Neural cell (in vitro differentiated cells): Measurements from ENCODE around the gene RAD51B. TPM values are rescaled to one million over a fixed set of nuclear protein-coding genes. Genes with fewer than 3 reads are reported as not detected.

Experiments used
- H2AFZ ChIP-seq: fragments of 200-600, 300-800 bp; sonication (generic), shearing (Covaris generic); 2 replicates; pipeline ENCODE4 v1.6.0; 2014; ENCODE audit warnings: low read depth, mild to moderate bottlenecking, antibody characterized with exemption, low read length, moderate library complexity
- H3F3A ChIP-seq: fragments of 200-600 bp; shearing (Covaris generic); 2 replicates; pipeline ENCODE4 v1.6.1; 2016; ENCODE audit warnings: mild to moderate bottlenecking, moderate library complexity, mixed read lengths, antibody characterized with exemption, low read length; ENCODE audit not compliant: insufficient read depth, poor library complexity, severe bottlenecking
- H3K27ac ChIP-seq: fragments of 200-600, 300-800 bp; sonication (generic), shearing (Covaris generic); 2 replicates; pipeline ENCODE4 v1.5.1; 2014; ENCODE audit warnings: mild to moderate bottlenecking, low read length, moderate library complexity
- H3K27me3 ChIP-seq: fragments of 300-800, 200-600 bp; sonication (generic), shearing (Covaris generic); 2 replicates; pipeline ENCODE4 v1.6.0; 2014; ENCODE audit warnings: mild to moderate bottlenecking, low read depth, low read length, moderate library complexity; ENCODE audit not compliant: insufficient read depth
- H3K36me3 ChIP-seq: fragments of 300-800, 200-600 bp; sonication (generic), shearing (Covaris generic); 2 replicates; pipeline ENCODE4 v1.5.1; 2014; ENCODE audit warnings: mild to moderate bottlenecking, antibody characterized with exemption, low read length, moderate library complexity; ENCODE audit not compliant: insufficient read depth
- H3K4me2 ChIP-seq: fragments of 300-800, 200-600 bp; sonication (generic), shearing (Covaris generic); 2 replicates; pipeline ENCODE4 v1.6.0; 2014; ENCODE audit warnings: mild to moderate bottlenecking, low read length
- H3K4me3 ChIP-seq: fragments of 300-800, 200-600 bp; sonication (generic), shearing (Covaris generic); 2 replicates; pipeline ENCODE4 v1.5.1; 2014; ENCODE audit warnings: mild to moderate bottlenecking, low read length, moderate library complexity
- H3K79me2 ChIP-seq: fragments of 200-600 bp; shearing (Covaris generic); replicated peaks from 2 replicates; pipeline ENCODE4 v1.6.0; 2014; ENCODE audit warnings: mild to moderate bottlenecking, low read length, moderate library complexity; ENCODE audit not compliant: insufficient read depth
- H3K9ac ChIP-seq: fragments of 300-800, 200-600 bp; sonication (generic), shearing (Covaris generic); 2 replicates; pipeline ENCODE4 v1.6.1; 2016; ENCODE audit warnings: mild to moderate bottlenecking, low read length, mixed read lengths
- H3K9me2 ChIP-seq: fragments of 200-600 bp; shearing (Covaris generic); 2 replicates; pipeline ENCODE4 v1.6.1; 2016; ENCODE audit warnings: mild to moderate bottlenecking, low read length, mixed read lengths; ENCODE audit not compliant: insufficient read depth
- H3K9me3 ChIP-seq: fragments of 200-600, 300-800 bp; sonication (generic), shearing (Covaris generic); 2 replicates; pipeline ENCODE4 v1.6.1; 2016; ENCODE audit warnings: mild to moderate bottlenecking, mixed run types, low read length, moderate library complexity, mixed read lengths
- H4K20me1 ChIP-seq: fragments of 200-600 bp; shearing (Covaris generic); 2 replicates; pipeline ENCODE4 v1.6.1; 2016; ENCODE audit warnings: mild to moderate bottlenecking, mixed run types; ENCODE audit not compliant: insufficient read depth
- EP300 ChIP-seq: fragments of 450-650 bp; conservative IDR thresholded peaks from 2 replicates; pipeline ENCODE4 v1.6.1; 2014; ENCODE audit warnings: antibody characterized with exemption, mild to moderate bottlenecking, moderate library complexity; ENCODE audit not compliant: poor library complexity, severe bottlenecking
- EZH2 ChIP-seq: fragments of 200-600, 300-800 bp; shearing (Covaris generic), sonication (generic); IDR thresholded peaks from 2 replicates; pipeline ENCODE4 v1.6.1; 2014; ENCODE audit warnings: antibody characterized with exemption, low read length, borderline replicate concordance, mild to moderate bottlenecking; ENCODE audit not compliant: insufficient read depth, poor library complexity, severe bottlenecking
- MXI1 ChIP-seq: fragments of 450-650 bp; conservative IDR thresholded peaks from 2 replicates; pipeline ENCODE4 v1.6.1; 2014; ENCODE audit warnings: antibody characterized with exemption, mild to moderate bottlenecking; ENCODE audit not compliant: poor library complexity, severe bottlenecking
- POLR2AphosphoS5 ChIP-seq: IDR thresholded peaks from 2 replicates; pipeline ENCODE4 v1.6.1; 2012
- RAD21 ChIP-seq: fragments of 450-650 bp; conservative IDR thresholded peaks from 2 replicates; pipeline ENCODE4 v1.6.1; 2014; ENCODE audit warnings: antibody characterized with exemption, mild to moderate bottlenecking, moderate library complexity
- SMC3 ChIP-seq: fragments of 450-650 bp; conservative IDR thresholded peaks from 2 replicates; pipeline ENCODE4 v1.6.1; 2014; ENCODE audit warnings: antibody characterized with exemption, mild to moderate bottlenecking, moderate library complexity; ENCODE audit not compliant: poor library complexity
- TAF1 ChIP-seq: IDR thresholded peaks from 2 replicates; pipeline ENCODE4 v1.6.1; 2012; ENCODE audit warnings: low read depth
- polyA plus RNA-seq: library from polyadenylated mRNA; depleted of rRNA; stranded (reverse); fragments of >200 nt; gene quantifications from 2 replicates; pipeline ENCODE4 v1.2.3, GENCODE V29; 2014
- TF ChIP-seq, protein P1 (sequence below): fragments of 450-650 bp; IDR thresholded peaks from 2 replicates; pipeline ENCODE4 v1.5.1; 2014; ENCODE audit warnings: antibody characterized with exemption, mild to moderate bottlenecking, moderate library complexity; ENCODE audit not compliant: poor library complexity, severe bottlenecking
- TF ChIP-seq, protein P2 (sequence below): IDR thresholded peaks from 2 replicates; pipeline ENCODE4 v1.6.1; 2012; ENCODE audit warnings: borderline replicate concordance

RAD51B gene
- polyA plus RNA-seq, 1 donor from 2014 or later, result 3.1 TPM

DNA sequence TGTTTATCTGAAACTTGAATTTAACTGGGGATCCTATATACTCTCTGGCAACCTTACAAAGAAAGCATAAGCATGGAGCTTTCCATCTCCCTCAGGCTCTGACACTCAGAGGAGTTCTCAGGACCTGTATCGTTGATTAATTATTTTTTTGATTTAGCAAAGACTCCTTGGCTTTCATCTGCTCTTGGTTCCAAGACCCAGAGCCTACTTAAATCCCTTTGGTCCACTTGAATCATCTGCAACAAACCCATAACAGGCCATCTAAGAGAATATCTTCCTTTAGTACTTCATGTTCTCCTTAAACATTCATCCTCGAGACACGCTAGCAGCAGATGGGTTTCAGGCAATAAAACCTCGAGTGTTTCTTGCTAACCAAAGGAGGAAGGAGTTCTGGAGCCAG, 887.9 kb downstream of the RAD51B start:
- no peaks in the 10 kb centered on the region for H4K20me1 ChIP-seq
- no peak overlapping the region for H2AFZ ChIP-seq
- H3K4me3 ChIP-seq, result no peak overlapping the region
- H3F3A ChIP-seq, result no peaks in the 10 kb centered on the region
- H3K9ac ChIP-seq, result no peak overlapping the region
- H3K9me2 ChIP-seq, result no peaks in the 10 kb centered on the region
- H3K9me3 ChIP-seq, result no peaks in the 10 kb centered on the region
- no peaks in the 10 kb centered on the region for H3K36me3 ChIP-seq
- H3K4me2 ChIP-seq, result no peak overlapping the region
- no peak overlapping the region for H3K27ac ChIP-seq
- TF ChIP-seq, protein P1, sequence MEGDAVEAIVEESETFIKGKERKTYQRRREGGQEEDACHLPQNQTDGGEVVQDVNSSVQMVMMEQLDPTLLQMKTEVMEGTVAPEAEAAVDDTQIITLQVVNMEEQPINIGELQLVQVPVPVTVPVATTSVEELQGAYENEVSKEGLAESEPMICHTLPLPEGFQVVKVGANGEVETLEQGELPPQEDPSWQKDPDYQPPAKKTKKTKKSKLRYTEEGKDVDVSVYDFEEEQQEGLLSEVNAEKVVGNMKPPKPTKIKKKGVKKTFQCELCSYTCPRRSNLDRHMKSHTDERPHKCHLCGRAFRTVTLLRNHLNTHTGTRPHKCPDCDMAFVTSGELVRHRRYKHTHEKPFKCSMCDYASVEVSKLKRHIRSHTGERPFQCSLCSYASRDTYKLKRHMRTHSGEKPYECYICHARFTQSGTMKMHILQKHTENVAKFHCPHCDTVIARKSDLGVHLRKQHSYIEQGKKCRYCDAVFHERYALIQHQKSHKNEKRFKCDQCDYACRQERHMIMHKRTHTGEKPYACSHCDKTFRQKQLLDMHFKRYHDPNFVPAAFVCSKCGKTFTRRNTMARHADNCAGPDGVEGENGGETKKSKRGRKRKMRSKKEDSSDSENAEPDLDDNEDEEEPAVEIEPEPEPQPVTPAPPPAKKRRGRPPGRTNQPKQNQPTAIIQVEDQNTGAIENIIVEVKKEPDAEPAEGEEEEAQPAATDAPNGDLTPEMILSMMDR, result no peak
- TF ChIP-seq, protein P2, sequence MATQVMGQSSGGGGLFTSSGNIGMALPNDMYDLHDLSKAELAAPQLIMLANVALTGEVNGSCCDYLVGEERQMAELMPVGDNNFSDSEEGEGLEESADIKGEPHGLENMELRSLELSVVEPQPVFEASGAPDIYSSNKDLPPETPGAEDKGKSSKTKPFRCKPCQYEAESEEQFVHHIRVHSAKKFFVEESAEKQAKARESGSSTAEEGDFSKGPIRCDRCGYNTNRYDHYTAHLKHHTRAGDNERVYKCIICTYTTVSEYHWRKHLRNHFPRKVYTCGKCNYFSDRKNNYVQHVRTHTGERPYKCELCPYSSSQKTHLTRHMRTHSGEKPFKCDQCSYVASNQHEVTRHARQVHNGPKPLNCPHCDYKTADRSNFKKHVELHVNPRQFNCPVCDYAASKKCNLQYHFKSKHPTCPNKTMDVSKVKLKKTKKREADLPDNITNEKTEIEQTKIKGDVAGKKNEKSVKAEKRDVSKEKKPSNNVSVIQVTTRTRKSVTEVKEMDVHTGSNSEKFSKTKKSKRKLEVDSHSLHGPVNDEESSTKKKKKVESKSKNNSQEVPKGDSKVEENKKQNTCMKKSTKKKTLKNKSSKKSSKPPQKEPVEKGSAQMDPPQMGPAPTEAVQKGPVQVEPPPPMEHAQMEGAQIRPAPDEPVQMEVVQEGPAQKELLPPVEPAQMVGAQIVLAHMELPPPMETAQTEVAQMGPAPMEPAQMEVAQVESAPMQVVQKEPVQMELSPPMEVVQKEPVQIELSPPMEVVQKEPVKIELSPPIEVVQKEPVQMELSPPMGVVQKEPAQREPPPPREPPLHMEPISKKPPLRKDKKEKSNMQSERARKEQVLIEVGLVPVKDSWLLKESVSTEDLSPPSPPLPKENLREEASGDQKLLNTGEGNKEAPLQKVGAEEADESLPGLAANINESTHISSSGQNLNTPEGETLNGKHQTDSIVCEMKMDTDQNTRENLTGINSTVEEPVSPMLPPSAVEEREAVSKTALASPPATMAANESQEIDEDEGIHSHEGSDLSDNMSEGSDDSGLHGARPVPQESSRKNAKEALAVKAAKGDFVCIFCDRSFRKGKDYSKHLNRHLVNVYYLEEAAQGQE, result no peak
- TF ChIP-seq MXI1 (no peak), POLR2AphosphoS5 (no peak), SMC3 (no peak), RAD21 (no peak), EZH2 (no peak), EP300 (no peak), TAF1 (no peak)
- H3K27me3 ChIP-seq, result no peaks in the 10 kb centered on the region
- H3K79me2 ChIP-seq, result no peaks in the 10 kb centered on the region

DNA sequence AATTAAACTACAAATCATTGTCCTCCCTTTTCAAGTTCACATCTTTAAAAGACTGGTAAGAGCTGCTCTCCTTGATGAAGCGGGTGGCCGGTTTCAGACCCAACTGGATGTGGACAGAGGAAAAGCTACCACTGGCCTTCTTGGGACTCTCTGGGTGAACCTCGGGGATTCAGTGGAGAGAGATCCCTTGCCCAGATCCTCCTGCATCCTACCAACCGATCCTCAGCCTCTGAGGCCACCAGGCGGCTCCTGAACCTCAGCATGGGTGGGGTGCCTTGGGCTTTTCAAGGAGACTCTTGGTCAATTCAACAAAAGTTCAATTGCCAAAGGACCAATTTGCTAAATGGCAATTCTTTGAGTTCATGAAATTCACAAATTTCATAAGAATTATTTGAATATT, 888.8 kb downstream of the RAD51B start:
- H3K9me3 ChIP-seq, result no peaks in the 10 kb centered on the region
- TF ChIP-seq EP300 (no peak), RAD21 (no peak), TAF1 (no peak), MXI1 (no peak), EZH2 (no peak), POLR2AphosphoS5 (no peak), SMC3 (no peak)
- TF ChIP-seq, protein P2, result no peak
- TF ChIP-seq, protein P1, result no peak
- H3K79me2 ChIP-seq, result no peaks in the 10 kb centered on the region

More for the DNA sequence above, 888.8 kb downstream of the RAD51B start:
- H3K4me3 ChIP-seq, result no peak overlapping the region
- H3K27me3 ChIP-seq, result no peaks in the 10 kb centered on the region
- H3K27ac ChIP-seq, result no peak overlapping the region
- H3K9ac ChIP-seq, result no peak overlapping the region
- H2AFZ ChIP-seq, result no peak overlapping the region
- H3K9me2 ChIP-seq, result no peaks in the 10 kb centered on the region
- no peak overlapping the region for H3K4me2 ChIP-seq
- no peaks in the 10 kb centered on the region for H3K36me3 ChIP-seq
- H3F3A ChIP-seq, result no peaks in the 10 kb centered on the region
- H4K20me1 ChIP-seq, result no peaks in the 10 kb centered on the region
